Calu3 (cell line): Measurements from ENCODE around the gene URB1. TPM values are rescaled to one million over a fixed set of nuclear protein-coding genes. Genes with fewer than 3 reads are reported as not detected.

ENCODE experiments used
- BruUV-seq: library from RNA; stranded (reverse); fragments of 400-500 nt; replicated peaks from 2 replicates; lab custom pipeline; 2021; lab: Mats Ljungman, UMichigan
- CTCF ChIA-PET: fragments of 300-600 bp; sonication (Branson Sonifier 250); formaldehyde crosslinking; loops from one replicate; lab custom pipeline; 2022; ENCODE audit warnings: antibody characterized with exemption; lab: Charles Lee
- DNase-seq: peaks from one replicate; pipeline ENCODE4 v3.0.0; 2022
- H3K27ac Mint-ChIP-seq: one replicate; pipeline ENCODE4 v1.8.0; 2022; ENCODE audit warnings: mixed read lengths; ENCODE audit not compliant: unreplicated experiment
- H3K27me3 Mint-ChIP-seq: one replicate; pipeline ENCODE4 v1.8.0; 2022; ENCODE audit warnings: mixed read lengths; ENCODE audit not compliant: unreplicated experiment
- H3K36me3 Mint-ChIP-seq: one replicate; pipeline ENCODE4 v1.8.0; 2022; ENCODE audit warnings: mild to moderate bottlenecking, moderate library complexity, mixed read lengths; ENCODE audit not compliant: insufficient read depth, unreplicated experiment
- H3K4me1 Mint-ChIP-seq: one replicate; pipeline ENCODE4 v1.8.0; 2022; ENCODE audit warnings: mild to moderate bottlenecking, low read depth, mixed read lengths; ENCODE audit not compliant: unreplicated experiment
- H3K4me3 Mint-ChIP-seq: one replicate; pipeline ENCODE4 v1.8.0; 2022; ENCODE audit warnings: mild to moderate bottlenecking, low read depth, moderate library complexity, mixed read lengths; ENCODE audit not compliant: unreplicated experiment
- H3K9me3 Mint-ChIP-seq: one replicate; pipeline ENCODE4 v1.8.0; 2022; ENCODE audit warnings: low read depth, mixed read lengths; ENCODE audit not compliant: unreplicated experiment
- CTCF ChIP-seq: fragments of 200-600 bp; IDR thresholded peaks from one replicate; pipeline ENCODE4 v1.8.0; 2022; ENCODE audit warnings: antibody characterized with exemption; ENCODE audit not compliant: unreplicated experiment
- intact Hi-C: fragments of 100-400 bp; cut with micrococcal nuclease; formaldehyde crosslinking; loops from one replicate; pipeline ENCODE4 v1.10.0; 2022; ENCODE audit not compliant: unreplicated experiment
- total RNA-seq: library from RNA; stranded (reverse); gene quantifications from 2 replicates; pipeline ENCODE4 v1.2.3, GENCODE V29; 2022

The URB1 gene
- total RNA-seq, 1 experiment from 2014 or later, result 16.5 TPM

GRCh38 chr21:32360401-32360975 lies 32.3 kb downstream of the URB1 start:
- no peak for TF ChIP-seq CTCF
- H3K27ac Mint-ChIP-seq, result no peak overlapping the region
- H3K4me1 Mint-ChIP-seq, result no peaks in the 10 kb centered on the region
- CTCF ChIA-PET, result no interaction called here
- peaks cover 20% of the 10 kb centered on the region for H3K36me3 Mint-ChIP-seq
- no TSS peak for BruUV-seq
- H3K27me3 Mint-ChIP-seq, result no peaks in the 10 kb centered on the region
- no peaks in the 10 kb centered on the region for H3K9me3 Mint-ChIP-seq
- H3K4me3 Mint-ChIP-seq, result no peak overlapping the region
- intact Hi-C loops, result no loop called here
- DNase-seq, result no peak

- H3K4me1 Mint-ChIP-seq, result no peaks in the 10 kb centered on the region
- intact Hi-C loops, result no loop called here
- H3K9me3 Mint-ChIP-seq, result no peaks in the 10 kb centered on the region
- no peak for TF ChIP-seq CTCF
- H3K27me3 Mint-ChIP-seq, result no peaks in the 10 kb centered on the region
- no TSS peak for BruUV-seq
- H3K4me3 Mint-ChIP-seq, result no peak overlapping the region
- CTCF ChIA-PET, result no interaction called here
- no peak overlapping the region for H3K27ac Mint-ChIP-seq
- peak; percentile 17 for DNase-seq
- H3K36me3 Mint-ChIP-seq, result peaks cover 22% of the 10 kb centered on the region
Measured at GRCh38 chr21:32359719-32360260, 33.0 kb downstream of the URB1 start.

- CTCF ChIA-PET, result interaction anchor here (0.6 kb wide), 1 partner anchor 15 kb away, joined by 3 read pairs; no protein-coding TSS in a partner anchor
- no peak for TF ChIP-seq CTCF
- intact Hi-C loops, result no loop called here
- peaks cover 17% of the 10 kb centered on the region for H3K36me3 Mint-ChIP-seq
- no peak overlapping the region for H3K27ac Mint-ChIP-seq
- no peaks in the 10 kb centered on the region for H3K27me3 Mint-ChIP-seq
- no TSS peak for BruUV-seq
- no peaks in the 10 kb centered on the region for H3K9me3 Mint-ChIP-seq
- no peaks in the 10 kb centered on the region for H3K4me1 Mint-ChIP-seq
- H3K4me3 Mint-ChIP-seq, result no peak overlapping the region
- DNase-seq, result no peak
Measured at GRCh38 chr21:32356874-32357395, 35.9 kb downstream of the URB1 start.

GRCh38 chr21:32353002-32353711 lies 39.7 kb downstream of the URB1 start:
- CTCF ChIA-PET, result no interaction called here

More at GRCh38 chr21:32353002-32353711, 39.7 kb downstream of the URB1 start:
- no peaks in the 10 kb centered on the region for H3K4me1 Mint-ChIP-seq
- no peak for TF ChIP-seq CTCF
- H3K36me3 Mint-ChIP-seq, result peaks cover 16% of the 10 kb centered on the region
- no peak overlapping the region for H3K27ac Mint-ChIP-seq
- intact Hi-C loops, result no loop called here
- BruUV-seq, result no TSS peak
- H3K27me3 Mint-ChIP-seq, result no peaks in the 10 kb centered on the region
- H3K4me3 Mint-ChIP-seq, result no peak overlapping the region
- no peaks in the 10 kb centered on the region for H3K9me3 Mint-ChIP-seq
- no peak for DNase-seq
